OCI-LY3 (cell line): ENCODE measurements around the gene RAB27A.

Experiments used
- CTCF ChIP-seq: fragments of 200-600, 300-600 bp; sonication (generic); IDR thresholded peaks from 2 replicates; pipeline ENCODE4 v1.5.1; 2014; ENCODE audit warnings: antibody characterized with exemption, low read length, low read depth
- EZH2phosphoT487 ChIP-seq: fragments of 200-600 bp; shearing (Covaris generic); IDR thresholded peaks from 2 replicates; pipeline ENCODE4 v1.6.1; 2018; ENCODE audit warnings: antibody characterized with exemption, mixed run types, low read depth

GRCh38 chr15:55281517-55282228, 7.9 kb downstream of the RAB27A start:
- TF ChIP-seq CTCF (no peak), EZH2phosphoT487 (no peak)
